NCI-H2227 treated with DMSO at 0.1 percent for 48 hours (cell line): ENCODE measurements around the gene C16orf95.
"Not testable (repeated sequence)": the region's sequence is repeated elsewhere in the genome, so short reads cannot be mapped to it uniquely, and the experiment has no call there.

ENCODE experiments used
- DNase-seq: peaks from one replicate; lab custom pipeline; 2025; lab: John Stamatoyannopoulos, UW

Gene C16orf95

DNA sequence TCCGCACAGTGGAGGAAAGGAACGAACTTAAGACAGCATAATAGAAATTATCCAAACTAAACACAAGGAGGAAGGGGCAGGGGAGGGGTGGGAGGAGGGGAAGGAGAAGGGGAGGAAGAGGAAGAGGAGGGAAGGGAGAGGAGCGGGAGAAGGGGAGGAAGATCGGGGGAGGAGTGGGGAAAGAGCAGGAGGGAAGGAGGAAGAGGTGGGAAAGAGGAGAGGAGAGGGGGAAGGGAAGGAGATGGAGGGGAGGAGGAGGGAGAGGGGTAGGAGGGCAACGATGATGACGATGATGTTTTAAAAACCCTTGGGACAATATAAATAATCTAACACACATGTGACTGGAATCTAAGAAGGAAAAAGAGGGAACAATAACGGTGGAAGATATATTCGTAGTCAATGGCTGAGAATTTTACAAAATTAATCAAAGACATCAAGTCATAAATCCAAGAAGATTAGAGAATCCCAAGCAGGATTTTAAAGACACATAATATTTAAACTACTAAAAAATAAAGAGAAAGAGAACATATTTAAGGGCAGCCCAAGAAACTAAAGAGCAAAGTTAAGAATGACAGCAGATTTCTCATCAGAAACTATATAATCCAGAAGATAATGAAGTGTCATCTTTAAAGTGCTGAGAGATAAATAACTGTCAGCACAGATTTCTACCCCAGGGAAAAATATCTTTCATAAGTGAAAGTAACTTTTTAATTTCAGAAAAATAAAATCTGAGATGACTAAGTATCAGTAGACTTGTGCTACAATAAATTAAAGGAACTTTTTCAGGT lies 30.2 kb downstream of the C16orf95 start:
- DNase-seq, result no peak

- no peak for DNase-seq
Measured at GRCh38 chr16:87284183-87284582, 33.0 kb downstream of the C16orf95 start.

GRCh38 chr16:87279094-87279658 lies 38.0 kb downstream of the C16orf95 start:
- DNase-seq, result no peak

DNA sequence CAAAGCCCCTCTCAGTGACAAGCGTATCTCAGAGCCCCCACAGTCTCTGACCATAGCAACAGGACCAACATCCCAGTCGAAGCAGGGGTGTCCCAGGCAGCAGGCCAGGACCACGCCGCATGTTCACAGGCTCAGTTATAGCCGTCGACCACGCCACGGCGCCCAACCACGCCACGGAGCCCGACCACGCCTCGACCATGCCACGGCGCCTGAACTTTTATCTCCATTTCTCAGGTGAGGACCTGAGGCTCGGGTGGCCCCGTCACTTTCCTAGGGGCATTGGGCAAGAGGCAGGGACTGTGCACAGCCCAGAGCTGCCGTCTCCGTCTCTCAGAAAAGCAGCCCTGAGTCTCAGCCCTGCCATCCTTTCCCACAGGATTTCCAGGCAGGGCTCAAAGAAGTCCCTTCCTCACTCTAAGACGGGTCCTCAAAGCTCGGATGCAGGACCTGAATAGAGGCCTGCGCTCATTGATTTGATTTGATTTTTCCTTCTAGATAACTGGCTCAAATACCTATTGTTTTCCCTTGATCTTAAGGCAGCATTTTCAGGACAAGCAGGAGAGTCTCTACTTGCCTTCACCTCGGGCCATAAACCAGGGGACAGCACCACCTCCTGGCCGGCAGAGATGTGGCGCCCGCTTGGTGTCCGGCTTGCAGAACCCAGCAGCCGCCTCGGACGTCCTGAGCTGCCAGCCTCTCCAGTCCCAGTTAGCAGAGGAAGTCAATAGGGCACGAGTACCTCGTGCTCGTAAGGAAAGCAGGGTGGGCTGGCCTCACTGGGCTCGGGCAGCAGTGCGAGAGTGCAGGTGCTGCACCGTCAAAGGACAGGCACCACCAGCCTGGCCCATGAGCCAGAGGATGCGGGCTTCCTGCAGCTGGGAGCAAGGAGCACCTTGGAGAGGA lies 38.8 kb downstream of the C16orf95 start:
- peak; percentile 61 for DNase-seq

GRCh38 chr16:87276924-87277323 lies 40.3 kb downstream of the C16orf95 start:
- DNase-seq, result no peak

GRCh38 chr16:87276091-87276701 lies 41.0 kb downstream of the C16orf95 start:
- no peak for DNase-seq

DNA sequence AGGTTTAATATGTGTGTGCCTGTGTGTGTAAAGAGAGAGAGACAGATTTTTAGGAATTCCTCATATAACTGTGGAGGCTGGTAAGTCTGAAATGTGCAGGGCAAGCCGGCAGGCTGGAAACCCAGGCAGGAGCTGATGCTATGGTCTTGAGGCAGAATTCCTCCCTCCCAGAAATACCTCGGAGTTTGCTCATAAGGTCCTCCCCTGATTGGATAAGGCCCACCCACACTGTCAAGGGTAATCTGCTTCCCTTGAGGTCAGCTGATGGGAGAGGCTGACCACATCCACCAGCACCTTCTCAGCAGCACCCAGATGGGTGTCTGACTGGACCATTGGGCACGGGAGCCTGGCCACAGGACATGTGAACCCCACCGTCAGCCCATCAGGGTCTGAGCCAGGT lies 42.4 kb downstream of the C16orf95 start:
- no peak for DNase-seq

GRCh38 chr16:87273471-87274030 lies 43.6 kb downstream of the C16orf95 start:
- no peak for DNase-seq

- no peak for DNase-seq
Measured at GRCh38 chr16:87271256-87271655, 45.9 kb downstream of the C16orf95 start.

DNA sequence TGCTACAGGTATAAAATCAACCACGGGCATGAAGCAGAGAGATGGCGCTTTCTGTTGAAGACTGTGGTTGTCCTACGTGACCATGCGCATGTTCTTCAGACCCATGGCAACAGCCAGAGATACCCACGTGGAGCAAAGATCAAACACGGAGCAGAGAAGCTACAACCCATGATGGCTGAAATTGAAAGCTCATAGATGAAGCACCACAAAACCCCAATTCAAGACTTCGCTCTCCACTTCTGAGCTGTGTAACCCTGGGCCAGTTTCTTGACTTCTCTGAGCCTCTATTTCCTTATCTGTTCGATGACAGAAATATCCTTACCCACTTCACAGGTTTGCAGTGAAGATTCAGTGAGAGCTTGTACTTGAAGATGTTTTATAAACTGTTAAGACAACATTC lies 49.6 kb downstream of the C16orf95 start:
- DNase-seq, result no peak

GRCh38 chr16:87266846-87267245 lies 50.3 kb downstream of the C16orf95 start:
- DNase-seq, result no peak

DNA sequence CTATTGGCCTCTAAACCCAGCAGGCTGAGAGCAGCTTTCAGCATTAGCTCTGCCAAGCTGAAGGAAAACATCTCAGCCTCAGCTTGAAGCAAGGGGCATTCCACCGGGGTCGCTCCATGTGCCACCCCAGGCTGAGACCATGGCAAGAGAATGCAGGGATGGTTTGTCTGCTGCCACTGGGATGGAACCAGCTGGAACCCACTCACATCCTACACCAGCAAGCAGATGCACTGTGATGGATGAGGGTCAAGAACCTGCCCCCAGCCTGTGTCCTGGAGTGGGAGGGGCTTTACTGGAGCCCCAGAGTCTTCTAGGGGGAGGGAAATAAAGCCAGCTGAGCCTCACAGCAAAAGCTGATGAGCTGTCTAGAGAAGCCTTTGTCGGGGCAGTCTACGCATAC lies 51.9 kb downstream of the C16orf95 start:
- DNase-seq, result no peak

- DNase-seq, result no peak
Measured at GRCh38 chr16:87264634-87265033, 52.6 kb downstream of the C16orf95 start.

GRCh38 chr16:87263418-87264052 lies 53.7 kb downstream of the C16orf95 start:
- no peak for DNase-seq

- DNase-seq, result no peak
Measured at GRCh38 chr16:87259431-87259830, 57.8 kb downstream of the C16orf95 start.

GRCh38 chr16:87258653-87259052 lies 58.5 kb downstream of the C16orf95 start:
- not testable (repeated sequence) for DNase-seq

GRCh38 chr16:87255866-87256265 lies 61.3 kb downstream of the C16orf95 start:
- no peak for DNase-seq

- no peak for DNase-seq
Measured at GRCh38 chr16:87254734-87255133, 62.5 kb downstream of the C16orf95 start.

DNA sequence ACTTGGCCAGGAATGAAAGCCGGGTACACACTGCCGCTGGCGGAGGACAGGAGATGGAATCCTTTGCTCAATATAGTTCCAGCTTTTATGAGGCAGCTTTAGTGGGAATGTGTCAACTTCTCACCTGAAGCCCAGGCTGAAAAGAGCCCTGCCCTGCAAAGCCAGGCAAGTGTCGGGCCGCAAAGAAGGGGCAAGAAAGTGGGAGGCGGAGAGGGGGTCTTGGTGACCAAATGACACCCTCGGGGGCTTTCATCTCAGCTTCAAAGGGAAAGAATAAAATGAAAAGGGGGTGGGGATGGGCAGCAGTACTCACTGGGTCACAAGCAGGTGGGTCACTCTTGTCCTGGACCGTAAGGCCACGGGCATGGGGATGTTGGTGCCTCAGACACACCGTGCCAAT lies 62.9 kb downstream of the C16orf95 start:
- DNase-seq, result no peak

GRCh38 chr16:87253536-87253935 lies 63.7 kb downstream of the C16orf95 start:
- no peak for DNase-seq
